ENCODE measurements around the gene RALGAPA1. TPM values are rescaled to one million over a fixed set of nuclear protein-coding genes. Genes with fewer than 3 reads are reported as not detected.

The RALGAPA1 gene
- total and polyA plus RNA-seq, 8 donors: 16.0 to 35.4 (median 28.1) TPM

GRCh38 chr14:35696575-35696974, 112.5 kb downstream of the RALGAPA1 start:
- H3K36me3 ChIP-seq: no peaks in the 10 kb centered on the region
- DNase-seq (no peak), FAIRE-seq (no peak), ATAC-seq (no peak)
- no peaks in the 10 kb centered on the region for H3K9me3 ChIP-seq
- H3K27ac ChIP-seq: no peak overlapping the region
- WGBS, 2 donors: 86 to 87% methylated on average over 3 of the region's 3 CpGs
- intact Hi-C loops (cut with DNase I): no loop called here
- no peaks in the 10 kb centered on the region for H3K4me1 ChIP-seq
- H3K27me3 ChIP-seq: no peaks in the 10 kb centered on the region
- no peak for TF ChIP-seq CTCF (IDR thresholded peaks at IDR 0.05)
- no peak overlapping the region for H3K4me3 ChIP-seq

GRCh38 chr14:35696119-35696518, 113.0 kb downstream of the RALGAPA1 start:
- DNase-seq (no peak), FAIRE-seq (no peak), ATAC-seq (no peak)
- no peaks in the 10 kb centered on the region for H3K36me3 ChIP-seq
- H3K4me3 ChIP-seq: no peak overlapping the region
- no peak for TF ChIP-seq CTCF (IDR thresholded peaks at IDR 0.05)
- intact Hi-C loops (cut with DNase I): no loop called here
- no peaks in the 10 kb centered on the region for H3K27me3 ChIP-seq
- WGBS, 2 donors: 99 to 100% methylated on average over 3 of the region's 3 CpGs
- no peaks in the 10 kb centered on the region for H3K9me3 ChIP-seq
- no peak overlapping the region for H3K27ac ChIP-seq
- H3K4me1 ChIP-seq: no peaks in the 10 kb centered on the region

- Histone ChIP-seq H3K36me3 (no peaks in the 10 kb centered on the region), H3K4me1 (no peaks in the 10 kb centered on the region), H3K27me3 (no peaks in the 10 kb centered on the region), H3K9me3 (no peaks in the 10 kb centered on the region), H3K27ac (no peak overlapping the region), H3K4me3 (no peak overlapping the region)
- 26 to 46% methylated on average over 1 of the region's 1 CpG for WGBS, 2 donors
- no peak for TF ChIP-seq CTCF (IDR thresholded peaks at IDR 0.05)
- ATAC-seq (no peak), FAIRE-seq (no peak), DNase-seq (no peak)
- intact Hi-C loops (cut with DNase I): no loop called here
These were observed 113.4 kb downstream of the RALGAPA1 start for GRCh38 chr14:35695647-35696046.

GRCh38 chr14:35695072-35695471, 114.0 kb downstream of the RALGAPA1 start:
- 89 to 92% methylated on average over 1 of the region's 1 CpG for WGBS, 2 donors
- intact Hi-C loops (cut with DNase I): no loop called here
- DNase-seq: no peak
- Histone ChIP-seq H3K36me3 (no peaks in the 10 kb centered on the region), H3K9me3 (no peaks in the 10 kb centered on the region), H3K4me1 (no peaks in the 10 kb centered on the region), H3K27me3 (no peaks in the 10 kb centered on the region), H3K27ac (no peak overlapping the region), H3K4me3 (no peak overlapping the region)
- no peak for FAIRE-seq
- ATAC-seq: no peak
- TF ChIP-seq CTCF (IDR thresholded peaks at IDR 0.05): no peak

GRCh38 chr14:35689000-35689460, 120.1 kb downstream of the RALGAPA1 start:
- Histone ChIP-seq H3K4me1 (no peaks in the 10 kb centered on the region), H3K36me3 (peaks cover 0 to 14% (median 0%) of the 10 kb centered on the region in 3 donors), H3K4me3 (no peak overlapping the region), H3K27me3 (no peaks in the 10 kb centered on the region), H3K27ac (no peak overlapping the region), H3K9me3 (no peaks in the 10 kb centered on the region)
- no peak for TF ChIP-seq CTCF (IDR thresholded peaks at IDR 0.05)
- intact Hi-C loops (cut with DNase I): no loop called here
- no peak for ATAC-seq
- DNase-seq: no peak
- no peak for FAIRE-seq
- 91 to 95% methylated on average over 3 of the region's 3 CpGs for WGBS, 2 donors

Data from pancreas (tissue), 10 donors.